Retinal pigment epithelial cell (primary cell): ENCODE results near the gene USP17L28.
"Not testable (repeated sequence)": the region's sequence is repeated elsewhere in the genome, so short reads cannot be mapped to it uniquely, and the experiment has no call there.

Source experiments
- DNase-seq: peaks from one replicate; pipeline ENCODE4 v3.0.0-alpha.2; 2010; ENCODE audit warnings: low read depth
- H3K4me3 ChIP-seq: 2 replicates; pipeline ENCODE4 v1.5.1; 2011; ENCODE audit warnings: mild to moderate bottlenecking, low read length, control low read depth, moderate library complexity
- CTCF ChIP-seq: conservative IDR thresholded peaks from 2 replicates; pipeline ENCODE4 v1.5.1; 2011; ENCODE audit warnings: low read depth, low read length, control low read depth, inconsistent platforms

USP17L28 gene

DNA sequence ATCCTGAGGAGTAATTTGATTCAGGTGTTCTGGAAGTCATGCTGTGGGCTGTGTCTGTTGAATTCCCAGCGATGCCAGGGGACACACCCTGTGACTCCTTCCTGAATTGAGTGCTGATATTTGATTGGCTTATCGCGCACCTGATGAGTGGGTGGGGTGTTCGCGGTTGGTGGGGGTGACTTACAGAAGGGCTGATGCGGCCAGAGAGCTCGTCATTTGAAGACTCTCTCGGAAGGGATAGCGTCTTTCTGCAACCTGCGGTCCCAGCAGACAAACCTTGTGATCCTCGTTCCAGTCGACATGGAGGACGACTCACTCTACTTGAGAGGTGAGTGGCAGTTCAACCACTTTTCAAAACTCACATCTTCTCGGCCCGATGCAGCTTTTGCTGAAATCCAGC, at the start of gene USP17L28:
Gene USP17L28, plus strand, starts transcription at position 301 of the 400 bp plus-strand sequence. Its CDS starts 0 bp downstream, at position 301.
- DNase-seq, H3K4me3 ChIP-seq: not testable (repeated sequence)

DNA sequence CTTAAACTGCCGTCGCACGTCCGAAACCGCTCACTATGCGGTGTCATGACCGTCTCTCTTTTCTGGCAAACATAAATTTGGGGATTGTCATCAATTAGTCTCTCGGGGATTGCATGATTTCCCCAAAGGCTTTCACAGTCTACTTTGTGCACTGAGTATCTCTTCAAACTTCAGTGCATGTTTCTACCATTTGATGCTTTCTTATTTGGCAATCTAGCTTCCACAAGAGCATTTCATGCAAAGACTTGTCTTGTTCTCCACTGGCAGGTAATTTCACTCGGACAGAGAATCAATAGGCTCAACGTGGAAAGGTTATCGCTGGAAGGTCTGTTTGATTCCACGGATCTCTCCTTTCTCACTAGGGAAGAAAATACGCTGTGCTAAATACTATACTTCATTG, 24.5 kb upstream of the USP17L28 start:
- H3K4me3 ChIP-seq, DNase-seq: not testable (repeated sequence)

DNA sequence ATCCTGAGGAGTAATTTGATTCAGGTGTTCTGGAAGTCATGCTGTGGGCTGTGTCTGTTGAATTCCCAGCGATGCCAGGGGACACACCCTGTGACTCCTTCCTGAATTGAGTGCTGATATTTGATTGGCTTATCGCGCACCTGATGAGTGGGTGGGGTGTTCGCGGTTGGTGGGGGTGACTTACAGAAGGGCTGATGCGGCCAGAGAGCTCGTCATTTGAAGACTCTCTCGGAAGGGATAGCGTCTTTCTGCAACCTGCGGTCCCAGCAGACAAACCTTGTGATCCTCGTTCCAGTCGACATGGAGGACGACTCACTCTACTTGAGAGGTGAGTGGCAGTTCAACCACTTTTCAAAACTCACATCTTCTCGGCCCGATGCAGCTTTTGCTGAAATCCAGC, 23.8 kb upstream of the USP17L28 start, which contains the start of gene USP17L24:
Gene USP17L24, plus strand, starts transcription at position 301 of the 400 bp plus-strand sequence. Its CDS starts 0 bp downstream, at position 301.
- not testable (repeated sequence) for H3K4me3 ChIP-seq, DNase-seq

- DNase-seq, H3K4me3 ChIP-seq: not testable (repeated sequence)
These were observed 19.1 kb upstream of the USP17L28 start, which contains the start of gene USP17L25 for GRCh38 chr4:9329611-9330010. Gene USP17L25, plus strand, starts transcription at chr4:9329911. Its CDS starts 0 bp downstream, at chr4:9329911.

- not testable (repeated sequence) for DNase-seq, H3K4me3 ChIP-seq
These were observed 14.3 kb upstream of the USP17L28 start, which contains the start of gene USP17L26 for GRCh38 chr4:9334358-9334757. Gene USP17L26, plus strand, starts transcription at chr4:9334658. Its CDS starts 0 bp downstream, at chr4:9334658.

DNA sequence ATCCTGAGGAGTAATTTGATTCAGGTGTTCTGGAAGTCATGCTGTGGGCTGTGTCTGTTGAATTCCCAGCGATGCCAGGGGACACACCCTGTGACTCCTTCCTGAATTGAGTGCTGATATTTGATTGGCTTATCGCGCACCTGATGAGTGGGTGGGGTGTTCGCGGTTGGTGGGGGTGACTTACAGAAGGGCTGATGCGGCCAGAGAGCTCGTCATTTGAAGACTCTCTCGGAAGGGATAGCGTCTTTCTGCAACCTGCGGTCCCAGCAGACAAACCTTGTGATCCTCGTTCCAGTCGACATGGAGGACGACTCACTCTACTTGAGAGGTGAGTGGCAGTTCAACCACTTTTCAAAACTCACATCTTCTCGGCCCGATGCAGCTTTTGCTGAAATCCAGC, 9.6 kb upstream of the USP17L28 start, which contains the start of gene USP17L5:
Gene USP17L5, plus strand, starts transcription at position 301 of the 400 bp plus-strand sequence. Its CDS starts 0 bp downstream, at position 301.
- DNase-seq, H3K4me3 ChIP-seq: not testable (repeated sequence)

DNA sequence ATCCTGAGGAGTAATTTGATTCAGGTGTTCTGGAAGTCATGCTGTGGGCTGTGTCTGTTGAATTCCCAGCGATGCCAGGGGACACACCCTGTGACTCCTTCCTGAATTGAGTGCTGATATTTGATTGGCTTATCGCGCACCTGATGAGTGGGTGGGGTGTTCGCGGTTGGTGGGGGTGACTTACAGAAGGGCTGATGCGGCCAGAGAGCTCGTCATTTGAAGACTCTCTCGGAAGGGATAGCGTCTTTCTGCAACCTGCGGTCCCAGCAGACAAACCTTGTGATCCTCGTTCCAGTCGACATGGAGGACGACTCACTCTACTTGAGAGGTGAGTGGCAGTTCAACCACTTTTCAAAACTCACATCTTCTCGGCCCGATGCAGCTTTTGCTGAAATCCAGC, 4.8 kb upstream of the USP17L28 start, which contains the start of gene USP17L27:
Gene USP17L27, plus strand, starts transcription at position 301 of the 400 bp plus-strand sequence. Its CDS starts 0 bp downstream, at position 301.
- not testable (repeated sequence) for DNase-seq, H3K4me3 ChIP-seq

DNA sequence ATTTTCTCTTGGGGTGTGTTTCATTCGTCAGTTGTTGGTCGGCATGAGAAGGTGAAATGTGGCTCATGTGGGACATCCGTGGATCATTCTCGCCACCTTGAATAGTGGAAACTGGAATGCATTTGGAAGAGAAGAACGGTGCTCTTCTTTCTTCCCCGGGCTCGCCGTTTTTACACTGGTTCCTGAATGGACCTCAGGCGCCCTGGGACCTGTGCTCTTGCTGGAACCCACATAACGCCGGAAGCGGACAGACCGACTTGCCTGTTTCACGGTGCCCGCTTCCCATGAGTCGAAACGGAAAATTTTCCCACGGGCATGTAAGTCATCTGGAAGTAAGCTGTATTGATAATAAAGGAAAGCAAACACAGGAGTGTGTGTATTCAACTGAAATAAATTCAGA, 2.2 kb downstream of the USP17L28 start:
- not testable (repeated sequence) for H3K4me3 ChIP-seq, DNase-seq

DNA sequence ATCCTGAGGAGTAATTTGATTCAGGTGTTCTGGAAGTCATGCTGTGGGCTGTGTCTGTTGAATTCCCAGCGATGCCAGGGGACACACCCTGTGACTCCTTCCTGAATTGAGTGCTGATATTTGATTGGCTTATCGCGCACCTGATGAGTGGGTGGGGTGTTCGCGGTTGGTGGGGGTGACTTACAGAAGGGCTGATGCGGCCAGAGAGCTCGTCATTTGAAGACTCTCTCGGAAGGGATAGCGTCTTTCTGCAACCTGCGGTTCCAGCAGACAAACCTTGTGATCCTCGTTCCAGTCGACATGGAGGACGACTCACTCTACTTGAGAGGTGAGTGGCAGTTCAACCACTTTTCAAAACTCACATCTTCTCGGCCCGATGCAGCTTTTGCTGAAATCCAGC, 4.6 kb downstream of the USP17L28 start, which contains the start of gene USP17L29:
Gene USP17L29, plus strand, starts transcription at position 301 of the 400 bp plus-strand sequence. Its CDS starts 0 bp downstream, at position 301.
- not testable (repeated sequence) for H3K4me3 ChIP-seq, DNase-seq

DNA sequence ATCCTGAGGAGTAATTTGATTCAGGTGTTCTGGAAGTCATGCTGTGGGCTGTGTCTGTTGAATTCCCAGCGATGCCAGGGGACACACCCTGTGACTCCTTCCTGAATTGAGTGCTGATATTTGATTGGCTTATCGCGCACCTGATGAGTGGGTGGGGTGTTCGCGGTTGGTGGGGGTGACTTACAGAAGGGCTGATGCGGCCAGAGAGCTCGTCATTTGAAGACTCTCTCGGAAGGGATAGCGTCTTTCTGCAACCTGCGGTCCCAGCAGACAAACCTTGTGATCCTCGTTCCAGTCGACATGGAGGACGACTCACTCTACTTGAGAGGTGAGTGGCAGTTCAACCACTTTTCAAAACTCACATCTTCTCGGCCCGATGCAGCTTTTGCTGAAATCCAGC, 14.1 kb downstream of the USP17L28 start, which contains the start of gene USP17L30:
Gene USP17L30, plus strand, starts transcription at position 301 of the 400 bp plus-strand sequence. Its CDS starts 0 bp downstream, at position 301.
- DNase-seq, H3K4me3 ChIP-seq: not testable (repeated sequence)

- DNase-seq, H3K4me3 ChIP-seq: not testable (repeated sequence)
These were observed 31.2 kb downstream of the USP17L28 start for GRCh38 chr4:9379881-9380280.

DNA sequence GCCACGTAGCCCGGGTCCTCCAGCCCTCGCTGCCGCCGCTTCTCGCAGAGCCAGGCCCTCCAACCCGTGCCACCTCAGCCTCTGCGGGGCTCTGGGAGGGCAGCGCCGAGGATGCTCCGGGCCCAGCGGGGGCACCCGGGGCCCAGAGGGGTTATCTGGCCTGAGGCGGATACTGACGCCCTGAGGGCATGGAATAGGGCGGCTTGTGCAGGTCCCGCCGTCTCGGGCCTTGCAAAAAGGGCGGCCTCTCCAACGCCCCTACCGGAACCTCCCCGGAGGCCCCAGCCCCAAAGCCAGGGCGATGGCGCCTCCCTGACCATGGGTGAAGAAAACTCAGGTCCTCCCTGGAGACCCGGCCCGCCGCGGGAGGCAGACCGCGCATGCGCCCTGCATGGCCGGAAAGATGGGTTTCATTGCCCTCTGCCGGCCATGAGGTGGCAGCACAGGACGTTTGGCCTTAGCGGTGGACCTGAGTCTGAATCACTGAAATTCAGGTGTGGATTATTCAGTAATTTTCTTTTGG, 32.4 kb downstream of the USP17L28 start:
- H3K4me3 ChIP-seq = peak overlapping the region; percentile 21
- DNase-seq = not testable (repeated sequence)
- TF ChIP-seq CTCF = peak; percentile 22

- TF ChIP-seq CTCF = no peak
- no peak overlapping the region for H3K4me3 ChIP-seq
- no peak for DNase-seq
These were observed 35.4 kb downstream of the USP17L28 start for GRCh38 chr4:9384126-9384525.

GRCh38 chr4:9389001-9389400, 40.3 kb downstream of the USP17L28 start:
- H3K4me3 ChIP-seq, DNase-seq: not testable (repeated sequence)
